HepG2 (cell line): Measurements from ENCODE around the gene WNT4. TPM values are rescaled to one million over a fixed set of nuclear protein-coding genes. Genes with fewer than 3 reads are reported as not detected.

Source experiments
- ATAC-seq: fragments of 200-7000 bp; cut with Tn5 transposase; 3 replicates; pipeline ENCODE4 v1.9.1; 2020; ENCODE audit warnings: mild to moderate bottlenecking, moderate library complexity
- BruUV-seq: library from RNA; stranded (reverse); fragments of 400-500 nt; replicated peaks from 2 replicates; lab custom pipeline; 2021; lab: Mats Ljungman, UMichigan
- CTCF ChIA-PET: fragments of 300-600 bp; formaldehyde crosslinking; extraction: SDS; loops from one replicate; lab custom pipeline; 2021; ENCODE audit warnings: low total read pairs, inconsistent platforms, low intra/inter-chr PET ratio; lab: Yijun Ruan, JAX
- POLR2A ChIA-PET: fragments of 350-600 bp; sonication (Branson Sonifier 250); formaldehyde crosslinking; loops from one replicate; lab custom pipeline; 2020; ENCODE audit warnings: antibody characterized with exemption, inconsistent platforms; lab: Yijun Ruan, JAX
- DNase-seq: peaks from one replicate; pipeline ENCODE4 v3.0.0-alpha.2; 2015; ENCODE audit warnings: low spot score
- FAIRE-seq: peaks from 3 replicates; lab custom pipeline; 2011; peaks lifted over from hg19 to GRCh38; lab: Jason Lieb, UNC
- H2AFZ ChIP-seq: one replicate; pipeline ENCODE4 v1.6.1; 2011; ENCODE audit warnings: low read length, inconsistent platforms
- H3K27ac ChIP-seq: fragments of 300-600 bp; 3 replicates; pipeline ENCODE4 v1.8.0; 2011; ENCODE audit warnings: mixed run types, mild to moderate bottlenecking, mixed read lengths, low read length, inconsistent platforms; ENCODE audit not compliant: insufficient read depth; ENCODE audit errors: extremely low read length
- H3K27me3 ChIP-seq, 2 experiments: fragments of 200-600 bp in 1 of 2; 2 replicates in 1 of 2; 3 replicates in 1 of 2; pipeline versions ENCODE4 v1.6.0 to v1.8.0; 2011; ENCODE audit warnings: low read length in 2 of 2, mild to moderate bottlenecking in 2 of 2, moderate library complexity in 2 of 2, inconsistent platforms in 1 of 2; ENCODE audit not compliant: insufficient read depth in 2 of 2, control insufficient read depth in 1 of 2
- H3K36me3 ChIP-seq, 2 experiments: fragments of 200-600 bp in 1 of 2; replicated peaks in 1 of 2; 2 replicates in 1 of 2; 3 replicates in 1 of 2; pipeline versions ENCODE4 v1.5.1 to v1.8.0; 2011; ENCODE audit warnings: low read length in 2 of 2, inconsistent platforms in 1 of 2; ENCODE audit not compliant: insufficient read depth in 2 of 2, control insufficient read depth in 1 of 2
- H3K4me1 ChIP-seq: 2 replicates; pipeline ENCODE4 v1.5.1; 2012; ENCODE audit warnings: low read length, inconsistent platforms; ENCODE audit not compliant: insufficient read depth
- H3K4me2 ChIP-seq: 2 replicates; pipeline ENCODE4 v1.6.0; 2011; ENCODE audit warnings: low read depth, low read length, inconsistent platforms
- H3K4me3 ChIP-seq, 3 experiments: fragments of 200-600 bp in 1 of 3; sonication (generic), shearing (Covaris generic) in 1 of 3; replicated peaks in 1 of 3; 2 replicates each; pipeline ENCODE4 v1.5.1; 2011 to 2016; ENCODE audit warnings: low read length in 3 of 3, inconsistent platforms in 2 of 3, low read depth in 2 of 3, mild to moderate bottlenecking in 2 of 3, control low read depth in 1 of 3, mixed read lengths in 1 of 3; ENCODE audit not compliant: insufficient read depth in 1 of 3
- H3K79me2 ChIP-seq: one replicate; pipeline ENCODE4 v1.6.1; 2011; ENCODE audit warnings: low read length, inconsistent platforms; ENCODE audit not compliant: insufficient read depth
- H3K9ac ChIP-seq: 2 replicates; pipeline ENCODE4 v1.6.0; 2011; ENCODE audit warnings: mild to moderate bottlenecking, low read depth, low read length, inconsistent platforms; ENCODE audit not compliant: insufficient read depth
- H3K9me3 ChIP-seq: 2 replicates; pipeline ENCODE4 v1.5.1; 2012; ENCODE audit warnings: mild to moderate bottlenecking, low read length
- H4K20me1 ChIP-seq: 2 replicates; pipeline ENCODE4 v1.6.0; 2011; ENCODE audit warnings: inconsistent platforms, mild to moderate bottlenecking, low read length, moderate library complexity; ENCODE audit not compliant: insufficient read depth
- E2F2 ChIP-seq: sonication (generic); formaldehyde crosslinking; IDR thresholded peaks from 2 replicates; pipeline ENCODE4 v1.4.0; 2020; ENCODE audit warnings: missing genetic modification reagents, borderline replicate concordance
- KDM5A ChIP-seq: fragments of 200-600 bp; sonication (generic); IDR thresholded peaks from 2 replicates; pipeline ENCODE4 v1.7.0; 2018; ENCODE audit warnings: antibody characterized with exemption, mild to moderate bottlenecking, low read length, borderline replicate concordance
- KIAA2018 ChIP-seq: sonication (generic); formaldehyde crosslinking; IDR thresholded peaks from 2 replicates; pipeline ENCODE4 v1.5.0; 2020; ENCODE audit warnings: mild to moderate bottlenecking, missing genetic modification reagents, borderline replicate concordance
- LRRFIP1 ChIP-seq: sonication (generic); formaldehyde crosslinking; conservative IDR thresholded peaks from 2 replicates; pipeline ENCODE4 v1.4.0; 2020; ENCODE audit warnings: missing genetic modification reagents
- PAWR ChIP-seq: sonication (generic); formaldehyde crosslinking; IDR thresholded peaks from 2 replicates; pipeline ENCODE4 v1.4.0; 2020; ENCODE audit warnings: missing genetic modification reagents, mild to moderate bottlenecking, borderline replicate concordance
- PLRG1 ChIP-seq: fragments of 450-650 bp; conservative IDR thresholded peaks from 2 replicates; pipeline ENCODE4 v1.6.1; 2016
- SETDB1 ChIP-seq: sonication (generic); formaldehyde crosslinking; IDR thresholded peaks from 2 replicates; pipeline ENCODE4 v1.5.1; 2020; ENCODE audit warnings: missing genetic modification reagents, mild to moderate bottlenecking, borderline replicate concordance
- ZNF30 ChIP-seq: sonication (generic); formaldehyde crosslinking; IDR thresholded peaks from 2 replicates; pipeline ENCODE4 v1.5.0; 2020; ENCODE audit warnings: mild to moderate bottlenecking, missing genetic modification reagents
- ZNF775 ChIP-seq: sonication (generic); formaldehyde crosslinking; IDR thresholded peaks from 2 replicates; pipeline ENCODE4 v1.4.0; 2020; ENCODE audit warnings: missing genetic modification reagents, mild to moderate bottlenecking, moderate library complexity, borderline replicate concordance
- WGBS: methylation state at CpG from one replicate; pipeline ENCODE4 v1.1.6; 2017; ENCODE audit warnings: low lambda C conversion rate; 5-methylcytosine and 5-hydroxymethylcytosine counted together
- in situ Hi-C: cut with HindIII; loops from 2 replicates; pipeline ENCODE4 v1.10.0; 2017; ENCODE audit warnings: low pct_unique_long_range_greater_than_20kb; ENCODE audit not compliant: extremely low pct_ligation_motif_present
- intact Hi-C: fragments of 100-400 bp; cut with micrococcal nuclease; formaldehyde crosslinking; loops from one replicate; pipeline ENCODE4 v1.10.0; 2022; ENCODE audit not compliant: unreplicated experiment
- polyA plus RNA-seq, 8 experiments: library from polyadenylated mRNA; depleted of rRNA in 3 of 8; stranded (reverse) in 7 of 8; unstranded in 1 of 8; fragments of >200 nt; fragmentation: Illumina TruSeq in 4 of 8; extraction: Trizol in 4 of 8; gene quantifications; 2 replicates each; pipeline versions ENCODE4 v1.2.1 to v1.2.3, GENCODE V29; 2011 to 2016; ENCODE audit warnings: low read depth in 4 of 8, missing spikeins in 1 of 8, mixed read lengths in 1 of 8; ENCODE audit not compliant: insufficient read depth in 1 of 8
- total RNA-seq, 5 experiments: library from RNA; depleted of rRNA; stranded (reverse); fragments of >200 nt; fragmentation: Illumina TruSeq; extraction: Trizol; gene quantifications; 2 replicates each; pipeline ENCODE4 v1.2.3, GENCODE V29; 2016; ENCODE audit warnings: low read depth in 1 of 5

The WNT4 gene
- total and polyA plus RNA-seq, 2 of the 13 experiments (the other 11 are each of a cell fraction or from before 2014, with no cell fraction given) = not detected

- TF ChIP-seq ZNF775 (CRISPR knock-in tag) (no peak), KDM5A (no peak), ZNF30 (CRISPR knock-in tag) (no peak)
These were observed 11.8 kb downstream of the WNT4 start (continued) for GRCh38 chr1:22131062-22131461.

- peaks cover 6 to 20% of the 10 kb centered on the region in 2 experiments for H3K27me3 ChIP-seq
- intact Hi-C loops (loop anchor here (10.0 kb wide), 1 partner anchor 145 kb away; no protein-coding TSS in a partner anchor), in situ Hi-C loops (loop anchor here (5.0 to 10.0 kb wide), 2 partner anchors 288 to 515 kb away; partner anchors contain the start of gene C1QC)
- BruUV-seq = no TSS peak
- no peaks in the 10 kb centered on the region for H3K9me3 ChIP-seq
- H2AFZ ChIP-seq = no peak overlapping the region
- POLR2A ChIA-PET = no interaction called here
- H3K4me2 ChIP-seq = no peak overlapping the region
- H4K20me1 ChIP-seq = peaks cover 2% of the 10 kb centered on the region; the same call in 1 of the 2 replicates
- H3K9ac ChIP-seq = no peak overlapping the region
- H3K4me3 ChIP-seq = no peak overlapping the region
- no peak overlapping the region for H3K27ac ChIP-seq
- H3K4me1 ChIP-seq = no peaks in the 10 kb centered on the region
- DNase-seq = no peak
- no peak for FAIRE-seq
- CTCF ChIA-PET = interaction anchor here (0.8 kb wide), 1 partner anchor 287 kb away, joined by 3 read pairs; no protein-coding TSS in a partner anchor
- no peak for ATAC-seq
- WGBS = 59% methylated on average over 26 of the region's 29 CpGs
- H3K79me2 ChIP-seq = no peaks in the 10 kb centered on the region
- H3K36me3 ChIP-seq = no peaks in the 10 kb centered on the region
- TF ChIP-seq LRRFIP1 (CRISPR knock-in tag) (no peak), KIAA2018 (CRISPR knock-in tag) (no peak), E2F2 (CRISPR knock-in tag) (no peak), SETDB1 (CRISPR knock-in tag) (no peak), PLRG1 (no peak), PAWR (CRISPR knock-in tag) (no peak)
These were observed 13.3 kb downstream of the WNT4 start for GRCh38 chr1:22129501-22130117.
